OCI-LY7 (cell line): ENCODE data around the gene DPF3.

Experiments
- CTCF ChIP-seq: fragments of 200-600 bp; sonication (generic); conservative IDR thresholded peaks from 2 replicates; pipeline ENCODE4 v1.5.1; 2014; ENCODE audit warnings: mild to moderate bottlenecking, antibody characterized with exemption, low read length, moderate library complexity, mixed read lengths
- EZH2phosphoT487 ChIP-seq: fragments of 200-600 bp; sonication (generic); IDR thresholded peaks from 2 replicates; pipeline ENCODE4 v1.6.1; 2018; ENCODE audit warnings: low read depth, borderline replicate concordance, mild to moderate bottlenecking, mixed run types, antibody characterized with exemption, low read length, moderate library complexity, mixed read lengths

GRCh38 chr14:72740966-72741825 is 152.7 kb downstream of the DPF3 start:
- TF ChIP-seq CTCF, result no peak
- no peak for TF ChIP-seq EZH2phosphoT487
